ENCODE data around the gene GJA9. TPM values are rescaled to one million over a fixed set of nuclear protein-coding genes. Genes with fewer than 3 reads are reported as not detected.

Gene GJA9
- total RNA-seq, 2 experiments from 2014 or later, result not detected

- intact Hi-C loops (cut with DNase I, micrococcal nuclease), result no loop called here
- ATAC-seq (no peak), DNase-seq (no peak)
- no peaks in the 10 kb centered on the region for H3K4me1 Mint-ChIP-seq
- H3K9me3 Mint-ChIP-seq (ENCODE audit: low read depth), result no peaks in the 10 kb centered on the region
- no peak overlapping the region for H3K4me3 Mint-ChIP-seq
- H3K36me3 Mint-ChIP-seq (ENCODE audit: low read depth), result no peaks in the 10 kb centered on the region
- peaks cover 11% of the 10 kb centered on the region for H3K27me3 Mint-ChIP-seq
- CTCF ChIA-PET, result interaction anchor here (0.7 to 1.1 kb wide), 2 partner anchors 9 to 510 kb away, joined by 3 read pairs; no protein-coding TSS in a partner anchor
- POLR2A ChIA-PET, result no interaction called here
- no peak overlapping the region for H3K27ac Mint-ChIP-seq
Measured at GRCh38 chr1:38829368-38829767, 52.0 kb downstream of the GJA9 start.

- ATAC-seq (no peak), DNase-seq (no peak)
- ChIA-PET CTCF (interaction anchor here (0.9 to 1.0 kb wide), 2 partner anchors 9 kb away, joined by 3 read pairs; no protein-coding TSS in a partner anchor), POLR2A (no interaction called here)
- no peaks in the 10 kb centered on the region for H3K36me3 Mint-ChIP-seq (ENCODE audit: low read depth)
- intact Hi-C loops (cut with DNase I, micrococcal nuclease), result no loop called here
- no peak overlapping the region for H3K4me3 Mint-ChIP-seq
- H3K27me3 Mint-ChIP-seq, result peaks cover 14% of the 10 kb centered on the region
- no peaks in the 10 kb centered on the region for H3K4me1 Mint-ChIP-seq
- H3K9me3 Mint-ChIP-seq (ENCODE audit: low read depth), result no peaks in the 10 kb centered on the region
- H3K27ac Mint-ChIP-seq, result no peak overlapping the region
Measured at GRCh38 chr1:38827318-38827717, 54.1 kb downstream of the GJA9 start.

GRCh38 chr1:38826886-38827285 is 54.5 kb downstream of the GJA9 start:
- Mint-ChIP-seq H3K4me1 (no peaks in the 10 kb centered on the region), H3K36me3 (ENCODE audit: low read depth) (no peaks in the 10 kb centered on the region), H3K4me3 (no peak overlapping the region), H3K27me3 (peaks cover 18% of the 10 kb centered on the region), H3K27ac (no peak overlapping the region), H3K9me3 (ENCODE audit: low read depth) (no peaks in the 10 kb centered on the region)
- intact Hi-C loops (cut with DNase I, micrococcal nuclease), result no loop called here
- POLR2A ChIA-PET, result no interaction called here
- DNase-seq, result no peak
- no peak for ATAC-seq
- CTCF ChIA-PET, result interaction anchor here (0.9 to 1.0 kb wide), 2 partner anchors 8 to 10 kb away, joined by 3 read pairs; no protein-coding TSS in a partner anchor

GRCh38 chr1:38826262-38826661 is 55.1 kb downstream of the GJA9 start:
- H3K36me3 Mint-ChIP-seq (ENCODE audit: low read depth), result no peaks in the 10 kb centered on the region
- DNase-seq (no peak), ATAC-seq (no peak)
- ChIA-PET CTCF (interaction anchor here (0.7 kb wide), 1 partner anchor 9 kb away, joined by 4 read pairs; no protein-coding TSS in a partner anchor), POLR2A (no interaction called here)
- H3K4me1 Mint-ChIP-seq, result no peaks in the 10 kb centered on the region
- no peak overlapping the region for H3K4me3 Mint-ChIP-seq
- H3K27ac Mint-ChIP-seq, result no peak overlapping the region
- H3K9me3 Mint-ChIP-seq (ENCODE audit: low read depth), result no peaks in the 10 kb centered on the region
- H3K27me3 Mint-ChIP-seq, result peaks cover 18% of the 10 kb centered on the region
- intact Hi-C loops (cut with DNase I, micrococcal nuclease), result no loop called here

Other genes starting within 250 kb of the GJA9 start
- 10 to 100 TPM; 15.8 to 19.0 TPM for gene RRAGC, start 21.8 kb downstream of the GJA9 start, total RNA-seq
- 10 to 100 TPM; 44.4 to 46.8 TPM for gene MYCBP, start 8.2 kb downstream of the GJA9 start, total RNA-seq
- not detected for gene RHBDL2, start 60.2 kb upstream of the GJA9 start, total RNA-seq
- 10 to 100 TPM; 65.7 to 86.0 TPM for gene AKIRIN1, start 109.7 kb upstream of the GJA9 start, total RNA-seq
- gene NDUFS5, start 144.8 kb upstream of the GJA9 start, total RNA-seq, result 100 to 1,000 TPM; 150 to 220 TPM